Measurements from ENCODE around the gene EPSTI1.

- TF ChIP-seq CTCF (IDR thresholded peaks at IDR 0.05), result no peak
- TF ChIP-seq POLR2A (IDR thresholded peaks at IDR 0.05), result no peak
Measured at GRCh38 chr13:43022934-43023288, 30.9 kb upstream of the EPSTI1 start.
